ENCODE measurements around the gene FAM174C. TPM values are rescaled to one million over a fixed set of nuclear protein-coding genes. Genes with fewer than 3 reads are reported as not detected.

The FAM174C gene
- total RNA-seq, 1 experiment from 2014 or later: 64.4 TPM

DNA sequence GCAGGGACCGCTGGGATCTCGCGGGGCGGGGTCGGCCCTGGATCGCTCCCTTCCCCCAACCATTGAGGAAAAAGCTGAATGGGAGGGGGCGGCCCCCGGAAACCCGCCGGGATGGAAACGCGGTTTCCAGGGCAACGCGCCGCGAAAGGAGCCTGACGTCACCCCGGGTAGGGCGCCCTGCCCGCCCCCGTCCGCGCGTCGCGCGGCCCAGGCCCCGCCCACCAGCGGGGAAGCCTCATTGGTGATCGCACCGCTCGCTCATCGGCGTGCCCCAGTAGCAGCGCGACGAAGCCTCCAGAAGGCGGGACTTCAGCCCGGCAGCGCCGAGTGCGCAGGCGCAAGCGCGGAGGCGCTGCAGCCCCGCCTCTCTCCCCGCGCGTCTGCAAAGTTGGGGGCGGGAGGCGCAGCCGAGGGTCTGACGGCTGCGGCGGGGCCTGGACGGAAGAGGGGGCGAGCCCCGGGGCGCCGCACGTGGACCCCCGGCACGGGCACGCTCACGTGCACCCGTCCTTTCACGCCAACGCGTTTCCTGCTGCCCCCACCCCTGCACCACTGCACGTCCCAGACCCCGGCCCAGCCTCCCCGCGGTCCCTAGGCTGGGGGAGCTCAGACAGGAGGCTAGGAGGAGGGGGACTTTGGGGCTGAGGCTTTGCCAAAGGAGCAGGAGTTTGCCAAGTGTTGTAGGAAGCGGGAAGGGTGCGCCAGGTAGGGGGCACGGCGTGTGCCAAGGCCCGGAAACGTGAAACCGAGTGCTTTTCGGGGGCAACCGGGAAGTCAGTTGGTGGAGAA, 14.4 kb upstream of the FAM174C start:
- peak; percentile 94 for DNase-seq (ENCODE audit: low read depth)

DNA sequence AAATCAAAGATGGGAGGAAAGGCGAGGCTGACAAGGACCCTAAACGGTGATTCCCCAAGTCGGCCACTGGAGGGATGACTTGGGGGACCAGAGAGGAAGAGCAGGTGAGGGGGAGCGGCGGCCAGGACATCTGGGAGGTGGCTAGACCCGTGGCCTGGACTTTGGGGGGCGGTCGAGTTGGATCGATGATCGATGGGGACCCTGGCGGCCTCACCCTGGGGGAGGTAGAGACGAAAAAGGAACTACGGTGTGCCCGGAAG, 13.9 kb upstream of the FAM174C start:
- DNase-seq (ENCODE audit: low read depth): no peak

- DNase-seq (ENCODE audit: low read depth): peak; percentile 41
These were observed 13.3 kb upstream of the FAM174C start for GRCh38 chr19:1261798-1262622.

DNA sequence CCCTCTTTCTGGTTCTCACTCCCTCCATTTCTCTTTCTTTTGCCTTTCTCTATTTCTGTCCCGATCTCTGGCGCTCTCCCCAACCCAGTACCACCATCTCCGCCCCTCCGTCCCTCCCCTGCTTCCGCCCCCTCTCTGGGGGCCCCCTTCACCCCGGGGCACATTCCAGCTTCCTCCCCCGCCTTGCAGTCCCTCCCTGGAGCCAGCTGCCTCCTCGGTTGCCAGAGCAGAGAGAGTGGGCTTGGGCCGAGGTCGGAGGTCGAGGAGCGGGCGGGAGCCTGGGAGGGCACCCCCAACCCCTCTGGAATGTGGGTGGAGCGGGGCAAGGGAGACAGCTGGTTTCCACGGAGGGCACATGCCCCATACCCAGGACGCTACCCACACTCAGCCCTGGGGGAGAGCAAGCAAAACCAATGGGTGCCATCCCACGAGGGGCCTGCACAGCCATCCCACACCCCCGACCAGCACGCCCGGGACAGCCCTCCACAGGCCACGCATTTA, 12.7 kb upstream of the FAM174C start:
- peak; percentile 57 for DNase-seq (ENCODE audit: low read depth)

DNA sequence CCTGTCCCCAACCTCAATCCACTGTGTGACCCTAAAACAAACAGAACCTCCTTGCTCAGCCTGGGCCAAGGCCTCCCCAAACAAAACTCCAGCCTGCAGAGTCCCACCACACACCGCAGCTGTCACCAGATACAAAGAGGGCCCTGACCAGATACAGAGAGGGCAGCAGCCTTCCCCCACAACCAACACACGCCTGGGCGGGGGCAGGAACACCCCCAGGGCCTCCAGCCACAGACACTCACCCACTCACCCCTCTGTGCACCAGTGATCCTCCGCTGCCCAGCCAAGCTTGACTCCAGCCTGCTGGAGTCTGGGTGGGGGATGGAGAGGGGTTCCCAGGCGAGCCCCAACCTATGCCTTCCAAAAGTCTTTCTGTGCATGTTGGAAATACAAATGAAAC, 12.1 kb upstream of the FAM174C start:
- DNase-seq (ENCODE audit: low read depth): peak; percentile 54

DNA sequence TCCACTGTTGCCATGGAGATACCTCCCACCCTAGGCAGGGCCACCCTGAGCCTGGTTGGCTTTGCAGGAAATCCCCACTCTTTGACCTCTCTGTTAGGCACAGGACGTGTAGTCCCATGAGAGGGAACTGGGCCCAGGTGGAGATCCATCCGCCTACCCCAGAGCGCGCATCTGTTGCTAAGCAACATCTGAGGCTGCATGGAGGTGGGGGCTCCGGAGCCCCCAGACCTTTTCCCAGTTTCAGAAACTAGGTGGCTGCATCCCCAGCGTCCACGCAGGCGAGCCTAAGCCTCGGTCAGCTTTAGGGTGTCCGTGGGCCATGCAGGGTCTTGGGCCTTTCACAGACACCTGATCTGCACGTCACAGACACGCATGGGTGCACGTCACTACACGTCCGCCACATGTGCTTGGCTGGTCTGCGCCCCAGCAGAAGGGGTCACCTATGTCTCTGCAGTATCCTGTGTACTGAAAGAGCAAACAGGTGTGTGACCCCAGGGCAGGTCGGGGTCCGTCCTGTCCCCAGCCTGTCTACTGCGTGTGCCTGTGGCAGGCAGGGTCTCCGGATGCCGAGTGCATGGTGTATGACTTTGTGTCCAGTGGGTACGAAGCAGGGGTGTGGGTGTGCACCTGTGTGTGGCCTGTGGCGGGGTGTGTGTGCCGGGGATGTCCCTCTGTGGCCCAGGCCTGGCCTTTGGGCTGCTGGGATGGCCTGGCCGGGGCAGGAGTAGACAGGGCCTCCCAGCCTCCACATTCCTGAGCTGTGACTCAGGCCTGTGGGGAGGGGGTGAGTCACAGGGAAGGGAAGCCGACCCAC, 10.3 kb upstream of the FAM174C start:
- peak; percentile 94 for DNase-seq (ENCODE audit: low read depth)

DNA sequence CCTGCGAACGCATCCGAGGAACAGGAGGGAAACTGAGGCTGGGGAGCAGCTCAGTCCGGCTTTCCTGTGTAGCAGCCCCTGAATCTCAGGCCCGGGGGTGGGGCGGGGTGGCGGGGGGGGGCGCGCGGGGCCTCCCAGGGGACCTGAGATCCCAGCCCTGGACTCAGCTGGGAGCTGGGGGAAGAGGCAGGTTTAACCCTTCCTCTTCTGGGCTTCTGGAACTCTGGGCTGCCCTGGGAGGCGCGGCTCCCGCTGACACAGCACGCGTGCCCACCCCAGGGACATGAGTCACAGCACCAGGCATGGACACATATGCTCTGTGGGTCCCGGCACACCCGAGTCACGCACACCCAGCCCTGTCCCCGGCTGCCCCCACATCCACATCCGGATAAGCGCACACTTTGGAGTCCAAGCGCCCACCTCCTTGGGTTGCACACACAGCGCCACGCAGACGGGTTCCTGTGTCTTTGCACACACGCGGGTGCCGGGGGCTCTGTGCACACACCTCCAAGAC, 9.7 kb upstream of the FAM174C start:
- DNase-seq (ENCODE audit: low read depth): peak; percentile 95

DNA sequence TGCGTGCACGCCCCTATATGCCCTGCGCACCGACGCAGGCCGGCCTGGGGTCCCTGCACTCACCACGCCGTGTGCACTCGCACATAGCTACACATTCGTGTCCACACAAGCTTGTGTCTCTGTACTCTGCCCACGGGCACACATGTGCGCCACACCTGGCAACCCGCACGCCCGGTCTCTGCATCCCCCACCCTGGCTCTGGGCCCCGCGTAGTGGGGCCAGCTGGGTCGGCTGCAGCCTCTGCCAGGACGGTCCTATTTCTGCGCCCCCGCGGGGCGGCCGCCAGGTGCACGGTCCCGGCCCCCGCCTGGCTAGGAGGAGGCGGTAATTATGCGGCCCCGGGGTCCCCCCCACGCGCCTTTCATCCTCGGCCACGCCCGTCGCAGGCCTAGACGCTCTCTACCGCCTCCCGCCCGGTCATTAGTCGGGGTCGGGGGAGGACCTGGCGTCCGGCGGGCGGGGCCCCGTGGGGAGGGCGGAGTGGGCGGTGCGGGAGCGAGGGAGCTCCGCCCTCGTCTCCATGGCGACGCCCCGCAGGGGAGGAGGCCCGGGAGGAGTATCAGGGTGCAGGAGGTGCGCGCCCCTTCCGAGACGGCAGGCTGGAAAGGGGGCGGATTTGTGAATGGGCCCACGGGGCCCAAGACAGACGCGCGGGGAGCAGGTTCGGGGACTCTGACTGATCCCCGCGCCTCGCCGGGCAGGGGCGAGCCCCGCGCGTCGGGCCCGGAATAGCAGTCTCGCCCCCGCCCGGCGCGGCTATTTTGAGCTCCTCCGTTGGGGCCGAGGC, 9.0 kb upstream of the FAM174C start:
- peak; percentile 90 for DNase-seq (ENCODE audit: low read depth)

- DNase-seq (ENCODE audit: low read depth): no peak
These were observed 8.3 kb upstream of the FAM174C start for GRCh38 chr19:1266916-1267476.

- DNase-seq (ENCODE audit: low read depth): no peak
These were observed 7.7 kb upstream of the FAM174C start for GRCh38 chr19:1267477-1268225.

DNA sequence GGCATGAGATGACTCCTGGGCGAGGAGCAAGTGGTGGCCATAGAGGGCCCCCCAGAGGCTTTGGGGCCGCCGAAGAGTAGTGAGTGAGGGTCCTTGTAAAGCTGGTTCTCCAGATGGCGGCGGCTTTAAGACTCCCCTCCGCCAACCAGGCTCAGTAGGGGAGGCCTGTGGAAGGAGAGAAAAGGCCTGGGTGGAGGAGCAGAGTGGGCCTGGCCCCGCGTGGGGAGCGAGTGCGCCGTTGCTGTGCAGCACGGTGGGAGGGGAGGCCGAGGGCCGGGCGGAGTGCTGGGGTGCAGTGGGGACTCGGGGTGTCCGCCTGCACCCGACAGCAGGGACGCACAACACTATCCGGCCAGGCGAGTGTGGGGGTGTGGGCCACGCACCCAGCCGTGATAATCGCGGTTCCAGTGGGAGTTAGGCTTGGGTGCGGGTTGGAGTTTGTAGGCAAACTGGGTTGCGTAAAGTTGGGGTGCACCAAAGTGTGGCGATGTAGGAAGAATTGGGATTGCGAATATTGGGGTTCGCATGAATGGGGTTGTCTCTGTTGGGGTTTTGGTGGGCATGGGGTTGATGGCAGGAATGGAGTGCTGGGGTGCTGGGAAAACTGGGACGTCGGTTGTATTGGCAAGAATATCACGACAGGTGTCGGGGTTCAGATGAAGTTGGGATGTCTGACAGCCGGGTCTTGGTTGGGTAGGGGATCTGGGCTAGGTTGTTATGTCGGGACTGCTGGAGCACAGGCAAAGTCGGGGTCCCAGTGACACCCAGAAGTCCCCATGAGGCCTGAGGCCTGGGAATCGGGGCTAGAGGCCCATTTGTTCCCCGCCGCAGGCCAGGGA, 6.9 kb upstream of the FAM174C start:
- DNase-seq (ENCODE audit: low read depth): no peak

DNA sequence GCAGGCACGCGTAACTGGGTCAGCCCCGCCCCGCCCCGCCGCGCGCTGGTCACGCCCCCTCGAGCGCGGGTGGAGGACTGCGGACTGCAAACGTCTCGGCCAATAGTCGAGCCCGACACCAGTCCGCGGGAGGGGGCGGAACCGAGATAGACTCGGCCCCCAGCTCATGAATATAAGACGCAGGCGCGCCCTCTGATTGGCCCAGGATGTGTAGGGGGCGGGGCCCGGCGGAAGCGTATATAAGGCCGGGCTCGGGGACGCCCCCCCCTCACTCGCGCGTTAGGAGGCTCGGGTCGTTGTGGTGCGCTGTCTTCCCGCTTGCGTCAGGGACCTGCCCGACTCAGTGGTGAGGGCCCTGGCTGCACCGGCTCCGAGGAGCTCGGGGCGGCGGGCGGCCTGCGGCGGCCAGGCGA, 6.3 kb upstream of the FAM174C start, which contains the start of gene CIRBP:
Gene CIRBP (plus strand): TSS at position 268 of the 413 bp plus-strand sequence. CDS start 1,602 bp downstream, outside the sequence.
- peak; percentile 99 for DNase-seq (ENCODE audit: low read depth)

DNA sequence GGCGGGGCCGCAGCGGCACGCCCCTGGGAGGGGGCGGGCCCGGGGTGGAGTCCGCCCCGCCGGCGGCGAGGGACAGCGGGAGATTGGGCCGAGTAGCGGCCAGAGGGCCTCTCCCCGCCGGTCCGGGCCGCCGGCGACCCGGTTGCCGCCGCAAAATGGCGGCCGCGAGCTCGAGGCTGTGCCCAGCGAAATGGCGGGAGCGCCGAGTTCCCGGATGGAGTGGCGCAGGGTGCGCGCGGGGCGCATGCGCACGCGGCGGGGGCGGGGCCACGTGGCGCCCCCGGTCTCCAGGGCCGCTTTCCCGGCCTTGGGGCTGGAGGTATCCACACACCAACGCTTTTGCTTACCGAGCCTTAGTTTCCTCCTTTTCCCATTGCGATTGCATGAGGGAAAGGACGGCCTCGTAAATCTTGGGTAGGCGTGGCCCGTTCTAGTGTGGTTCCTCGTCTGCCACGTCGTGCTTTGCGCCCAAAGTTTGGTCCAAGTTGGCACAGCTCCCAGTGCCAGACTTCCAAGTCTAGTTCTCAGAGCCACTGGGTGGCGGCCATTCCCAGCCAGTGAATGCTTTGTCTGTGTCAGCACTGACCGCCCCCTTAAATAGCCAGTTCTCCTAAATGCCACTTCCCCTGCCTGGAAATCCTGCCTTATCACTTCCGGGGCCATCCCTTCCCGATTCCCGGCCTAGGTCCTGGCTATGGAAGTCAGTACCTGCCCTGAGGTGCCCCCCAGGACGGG, 5.7 kb upstream of the FAM174C start:
- peak; percentile 88 for DNase-seq (ENCODE audit: low read depth)

- DNase-seq (ENCODE audit: low read depth): no peak
These were observed 5.0 kb upstream of the FAM174C start for GRCh38 chr19:1270213-1270853.

GRCh38 chr19:1270854-1271527, 4.3 kb upstream of the FAM174C start:
- no peak for DNase-seq (ENCODE audit: low read depth)

DNA sequence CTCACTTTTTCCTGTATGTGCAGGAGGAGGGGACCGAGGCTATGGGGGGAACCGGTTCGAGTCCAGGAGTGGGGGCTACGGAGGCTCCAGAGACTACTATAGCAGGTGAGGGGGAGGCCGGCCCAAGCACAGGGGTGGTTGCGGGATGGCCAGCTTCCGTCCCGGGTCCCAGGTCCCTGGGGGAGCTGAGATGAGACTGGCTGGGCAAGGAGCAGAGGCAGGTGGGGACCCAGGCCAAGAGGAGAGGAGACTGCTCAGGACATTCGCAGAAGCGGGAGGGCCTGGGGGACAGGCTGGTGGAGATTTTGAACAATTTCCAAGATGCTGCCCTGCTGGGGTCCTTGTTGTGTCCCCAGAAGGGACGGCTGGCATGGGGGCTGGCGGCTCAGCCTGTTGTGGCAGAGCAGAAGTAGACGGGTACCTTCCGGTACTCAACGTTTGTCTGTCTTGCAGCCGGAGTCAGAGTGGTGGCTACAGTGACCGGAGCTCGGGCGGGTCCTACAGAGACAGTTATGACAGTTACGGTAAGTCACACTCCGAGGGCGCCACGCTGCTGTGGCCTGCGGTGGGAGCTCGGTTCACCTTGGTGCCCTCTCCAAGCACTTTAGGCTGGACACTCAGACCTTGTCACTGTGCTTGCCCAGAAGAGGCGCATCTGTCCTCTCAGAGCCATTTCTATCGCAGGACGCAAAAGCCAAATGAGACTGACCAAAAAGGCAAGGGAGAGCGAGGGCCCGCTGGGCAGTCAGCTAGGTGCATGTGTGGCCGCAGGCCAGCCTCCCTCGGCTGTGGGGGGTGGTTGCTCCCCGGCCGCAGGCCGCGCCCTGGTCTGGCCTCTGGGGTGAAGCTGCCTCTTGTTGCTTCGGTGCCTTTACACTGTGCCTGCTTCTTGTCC, 3.6 kb upstream of the FAM174C start:
- DNase-seq (ENCODE audit: low read depth): no peak
